GM12875 (cell line): ENCODE results near the gene OVOL1.

ENCODE experiments used
- H3K4me3 ChIP-seq: one replicate; pipeline ENCODE4 v1.5.1; 2011; ENCODE audit warnings: low read depth, low read length, control low read depth
- TF ChIP-seq, protein P1 (sequence below): IDR thresholded peaks from 2 replicates; pipeline ENCODE4 v1.5.1; 2011; ENCODE audit warnings: low read depth, mild to moderate bottlenecking, control low read depth, inconsistent platforms, low read length, moderate library complexity, borderline replicate concordance; ENCODE audit not compliant: insufficient read depth

Gene OVOL1

DNA sequence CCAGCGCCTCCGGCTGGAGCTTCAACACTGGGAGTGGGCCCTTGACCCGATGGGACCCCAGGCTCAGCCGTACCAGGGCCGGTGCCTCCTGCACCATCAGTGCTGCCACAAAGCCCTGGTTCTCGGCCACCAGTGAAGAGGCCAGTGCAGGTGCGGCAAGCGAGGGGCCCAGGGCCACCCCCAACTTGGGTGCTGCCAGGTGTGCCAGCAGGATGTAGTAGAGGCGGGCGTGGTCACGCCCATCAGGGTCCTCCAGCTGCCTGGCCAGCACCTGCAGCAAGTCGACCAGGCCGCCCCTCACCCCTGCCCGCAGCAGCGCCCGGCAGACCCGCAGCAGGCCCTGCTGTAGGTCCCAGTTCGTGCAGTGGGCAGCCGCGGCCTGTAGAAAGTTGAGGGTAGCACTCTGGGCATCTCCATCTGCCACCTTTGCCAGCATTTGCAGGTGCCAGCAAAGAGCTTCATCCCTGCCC is 8.4 kb upstream of the OVOL1 start:
- TF ChIP-seq, protein P1, sequence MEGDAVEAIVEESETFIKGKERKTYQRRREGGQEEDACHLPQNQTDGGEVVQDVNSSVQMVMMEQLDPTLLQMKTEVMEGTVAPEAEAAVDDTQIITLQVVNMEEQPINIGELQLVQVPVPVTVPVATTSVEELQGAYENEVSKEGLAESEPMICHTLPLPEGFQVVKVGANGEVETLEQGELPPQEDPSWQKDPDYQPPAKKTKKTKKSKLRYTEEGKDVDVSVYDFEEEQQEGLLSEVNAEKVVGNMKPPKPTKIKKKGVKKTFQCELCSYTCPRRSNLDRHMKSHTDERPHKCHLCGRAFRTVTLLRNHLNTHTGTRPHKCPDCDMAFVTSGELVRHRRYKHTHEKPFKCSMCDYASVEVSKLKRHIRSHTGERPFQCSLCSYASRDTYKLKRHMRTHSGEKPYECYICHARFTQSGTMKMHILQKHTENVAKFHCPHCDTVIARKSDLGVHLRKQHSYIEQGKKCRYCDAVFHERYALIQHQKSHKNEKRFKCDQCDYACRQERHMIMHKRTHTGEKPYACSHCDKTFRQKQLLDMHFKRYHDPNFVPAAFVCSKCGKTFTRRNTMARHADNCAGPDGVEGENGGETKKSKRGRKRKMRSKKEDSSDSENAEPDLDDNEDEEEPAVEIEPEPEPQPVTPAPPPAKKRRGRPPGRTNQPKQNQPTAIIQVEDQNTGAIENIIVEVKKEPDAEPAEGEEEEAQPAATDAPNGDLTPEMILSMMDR, result no peak
- no peak overlapping the region for H3K4me3 ChIP-seq

DNA sequence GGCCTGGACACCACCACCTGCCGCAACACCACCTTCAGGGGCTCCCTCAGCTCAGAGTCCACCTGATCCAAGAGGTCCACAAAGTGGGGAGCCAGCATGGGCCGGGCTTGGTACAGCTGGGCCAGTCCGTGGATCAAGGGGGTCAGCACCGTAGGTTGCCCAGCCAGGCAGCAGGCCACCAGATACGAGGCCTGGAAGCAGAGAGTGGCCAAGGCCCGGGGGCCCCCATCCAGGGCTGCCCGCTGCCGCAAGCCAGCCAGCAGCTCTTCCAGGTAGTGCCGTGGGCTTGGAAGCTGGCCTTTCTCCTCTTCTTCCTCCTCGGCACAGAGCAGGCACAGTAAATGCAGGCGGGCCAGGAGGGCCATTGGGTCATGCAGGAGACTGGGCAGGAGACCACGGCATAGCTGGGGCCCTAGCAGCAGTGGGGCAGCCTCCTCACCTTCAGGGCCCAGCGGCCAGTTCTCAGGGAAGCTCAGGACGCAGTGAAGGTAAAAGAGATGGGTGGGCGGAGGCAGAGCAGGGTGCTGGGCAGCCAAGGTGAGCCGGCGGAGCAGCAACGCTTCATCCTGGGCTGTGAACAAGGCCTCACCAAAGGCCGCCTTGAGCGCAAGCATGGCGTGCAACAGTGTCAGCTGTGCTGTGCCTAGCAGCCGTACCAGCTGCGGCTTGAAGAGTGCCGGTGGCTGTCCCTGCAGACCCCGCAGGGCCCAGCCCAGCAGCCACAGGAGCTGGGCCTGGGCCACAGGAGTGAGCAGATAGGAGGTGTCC is 7.8 kb upstream of the OVOL1 start:
- TF ChIP-seq, protein P1, result no peak
- peak overlapping the region; percentile 94 for H3K4me3 ChIP-seq

DNA sequence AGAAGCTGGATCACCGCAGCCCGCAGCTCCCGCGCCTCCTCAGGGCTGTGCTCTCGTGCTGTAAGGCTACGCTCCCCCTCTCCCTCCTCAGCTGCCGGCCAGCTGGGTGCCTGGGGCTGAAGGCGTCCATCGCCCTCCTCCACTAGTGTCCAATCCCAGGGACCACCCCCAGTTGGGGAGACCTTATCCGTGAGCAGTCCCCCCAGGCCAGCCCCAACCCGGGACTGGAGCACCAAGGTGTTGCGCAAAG is 7.3 kb upstream of the OVOL1 start:
- TF ChIP-seq, protein P1, result no peak
- peak overlapping the region; percentile 94 for H3K4me3 ChIP-seq

DNA sequence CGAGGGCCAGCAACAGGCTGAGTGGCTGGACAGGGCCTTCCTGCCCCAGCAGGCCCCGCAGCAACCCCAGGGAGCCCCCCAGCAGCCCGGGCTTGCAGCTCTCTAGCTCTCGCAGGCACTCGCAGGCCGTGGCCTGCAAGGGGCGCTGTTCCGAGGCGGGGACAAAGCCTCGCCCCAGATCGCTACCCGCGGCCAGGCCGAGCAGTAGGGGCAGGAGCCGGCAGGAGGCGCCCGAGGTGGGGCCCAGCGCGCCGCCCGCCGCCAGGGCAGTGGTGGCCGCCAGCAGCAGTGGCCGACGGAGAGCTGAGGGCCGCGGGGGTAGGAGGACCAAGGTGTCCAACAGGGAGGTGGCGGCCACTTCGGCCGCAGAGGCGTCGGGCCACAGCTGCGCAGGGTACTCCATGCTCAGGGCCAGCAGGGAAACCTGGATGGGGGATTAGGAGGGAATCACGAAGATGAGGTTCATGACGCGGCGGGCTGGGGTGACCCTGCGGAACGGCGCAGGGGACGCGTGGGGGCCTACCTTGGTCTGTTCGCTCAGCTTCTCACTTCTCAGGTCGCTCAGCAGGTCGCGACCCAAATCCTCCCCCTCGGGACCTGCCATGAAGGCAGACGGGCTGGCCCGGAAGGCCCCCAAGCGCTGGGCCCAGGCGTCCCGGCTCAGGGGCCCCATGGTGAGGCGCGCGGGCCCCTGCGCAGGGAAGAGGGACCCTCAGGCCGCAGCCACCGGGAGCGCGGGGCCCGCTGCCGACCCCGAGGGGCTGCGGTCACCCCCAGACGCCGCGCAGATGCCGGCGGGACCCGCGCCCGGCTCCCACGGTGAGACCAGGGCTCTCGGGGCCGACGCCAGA is 6.7 kb upstream of the OVOL1 start:
- TF ChIP-seq, protein P1, result peak; percentile 99
- peak overlapping the region; percentile 94 for H3K4me3 ChIP-seq

DNA sequence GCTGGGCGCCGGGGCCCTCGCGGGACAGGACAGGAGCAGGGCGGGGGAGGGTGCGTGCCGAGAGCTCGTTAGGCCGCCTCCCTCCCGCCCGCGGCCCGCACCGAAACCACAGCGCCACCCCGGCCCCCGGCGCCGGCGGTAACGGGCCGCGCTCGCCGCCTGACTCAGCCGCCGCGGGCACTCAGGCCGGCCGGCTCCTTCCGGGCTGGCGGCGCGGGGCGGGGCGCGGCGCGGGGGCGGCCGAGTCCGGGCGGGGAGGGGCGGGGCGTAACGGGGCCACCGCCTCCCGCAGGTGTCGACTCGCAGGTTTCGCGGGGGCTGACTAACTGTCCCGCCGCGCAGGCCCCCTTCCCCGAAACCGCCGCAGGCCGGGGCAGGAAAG is 6.1 kb upstream of the OVOL1 start, which contains the start of gene AP5B1:
AP5B1 (minus strand) TSS at position 207 of the 382 bp plus-strand sequence. CDS start 385 bp downstream, outside the sequence.
- TF ChIP-seq, protein P1, result no peak
- H3K4me3 ChIP-seq, result peak within 1 kb of the TSS; percentile 94

DNA sequence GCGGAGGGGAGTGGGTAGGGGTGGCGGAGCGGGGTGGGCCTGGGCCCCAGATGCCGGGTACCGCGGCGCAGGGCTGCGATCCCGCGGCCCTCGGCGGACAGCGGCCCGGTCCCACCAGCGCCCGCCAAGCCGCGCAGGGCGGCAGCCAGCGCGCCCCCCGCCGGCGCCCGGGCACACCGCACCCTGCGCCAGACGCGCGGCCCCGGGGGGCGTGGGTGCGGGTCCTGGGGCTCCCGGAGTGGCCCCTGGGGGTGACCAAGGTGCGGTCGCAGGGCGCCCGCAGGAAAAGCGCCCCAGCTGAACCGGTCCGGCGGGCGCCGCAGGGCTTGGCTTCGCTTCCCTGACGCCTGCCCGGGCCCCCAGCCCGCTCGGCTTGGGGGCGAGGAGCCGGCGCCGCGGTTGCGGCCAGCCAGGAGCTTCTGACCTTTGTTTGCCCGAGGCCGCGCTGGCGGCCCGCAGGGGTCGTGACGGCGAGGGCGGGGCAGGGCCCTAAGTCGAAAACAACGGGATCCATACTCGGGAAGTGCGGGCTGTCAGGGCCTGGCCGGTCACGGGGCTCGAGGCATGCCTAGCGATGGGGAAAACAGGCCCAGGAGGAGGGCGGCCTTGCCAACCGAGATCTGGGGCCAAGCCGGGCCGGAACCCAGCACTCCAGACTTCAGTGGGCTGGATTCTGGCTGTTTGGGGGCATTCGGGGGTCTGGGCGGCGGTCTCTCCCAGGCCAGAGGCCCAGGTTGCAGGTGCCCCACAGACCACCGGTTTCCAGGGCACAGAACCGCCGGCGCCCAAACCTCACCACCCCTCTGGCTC is 5.5 kb upstream of the OVOL1 start:
- peak overlapping the region; percentile 94 for H3K4me3 ChIP-seq

More for the DNA sequence above, 5.5 kb upstream of the OVOL1 start:
- TF ChIP-seq, protein P1, result peak; percentile 49
